Mononuclear cell (primary cell): ENCODE measurements around the gene PRRG3. TPM values are rescaled to one million over a fixed set of nuclear protein-coding genes. Genes with fewer than 3 reads are reported as not detected.

Source experiments
- H3K27me3 ChIP-seq: 2 replicates; pipeline ENCODE4 v1.6.0; 2011; ENCODE audit warnings: low read length, control low read depth; ENCODE audit not compliant: insufficient read depth
- H3K4me1 ChIP-seq: 2 replicates; pipeline ENCODE4 v1.5.1; 2011; ENCODE audit warnings: mild to moderate bottlenecking, low read length, control low read depth; ENCODE audit not compliant: insufficient read depth
- H3K4me3 ChIP-seq: 2 replicates; pipeline ENCODE4 v1.5.1; 2011; ENCODE audit warnings: mild to moderate bottlenecking, low read length, moderate library complexity
- H3K9me3 ChIP-seq: 2 replicates; pipeline ENCODE4 v1.5.1; 2011; ENCODE audit warnings: low read depth, mild to moderate bottlenecking, control low read depth, low read length
- total RNA-seq: library from RNA; depleted of rRNA; stranded (reverse); fragments of >200 nt; gene quantifications from one replicate; pipeline ENCODE4 v1.2.3, GENCODE V29; 2012

The PRRG3 gene
- total RNA-seq, 1 donor, result not detected

- Histone ChIP-seq H3K9me3 (no peaks in the 10 kb centered on the region), H3K4me3 (no peak overlapping the region), H3K4me1 (no peaks in the 10 kb centered on the region), H3K27me3 (no peaks in the 10 kb centered on the region)
Observed at GRCh38 chrX:151746502-151746901, 51.2 kb downstream of the PRRG3 start.

GRCh38 chrX:151750511-151750910, 55.3 kb downstream of the PRRG3 start:
- Histone ChIP-seq H3K4me1 (no peaks in the 10 kb centered on the region), H3K27me3 (no peaks in the 10 kb centered on the region), H3K9me3 (no peaks in the 10 kb centered on the region), H3K4me3 (no peak overlapping the region)

GRCh38 chrX:151752847-151753246, 57.6 kb downstream of the PRRG3 start:
- Histone ChIP-seq H3K4me1 (no peaks in the 10 kb centered on the region), H3K9me3 (no peaks in the 10 kb centered on the region), H3K4me3 (no peak overlapping the region), H3K27me3 (no peaks in the 10 kb centered on the region)

GRCh38 chrX:151753313-151754046, 58.2 kb downstream of the PRRG3 start:
- H3K4me3 ChIP-seq, result no peak overlapping the region
- no peaks in the 10 kb centered on the region for H3K9me3 ChIP-seq
- H3K27me3 ChIP-seq, result no peaks in the 10 kb centered on the region
- no peaks in the 10 kb centered on the region for H3K4me1 ChIP-seq

GRCh38 chrX:151754047-151754429, 58.8 kb downstream of the PRRG3 start:
- Histone ChIP-seq H3K4me3 (no peak overlapping the region), H3K9me3 (no peaks in the 10 kb centered on the region)

GRCh38 chrX:151754641-151755215, 59.5 kb downstream of the PRRG3 start:
- no peak overlapping the region for H3K4me3 ChIP-seq
- no peaks in the 10 kb centered on the region for H3K27me3 ChIP-seq

More at GRCh38 chrX:151754047-151754429, 58.8 kb downstream of the PRRG3 start:
- no peaks in the 10 kb centered on the region for H3K4me1 ChIP-seq
- no peaks in the 10 kb centered on the region for H3K27me3 ChIP-seq

More at GRCh38 chrX:151754641-151755215, 59.5 kb downstream of the PRRG3 start:
- H3K9me3 ChIP-seq, result no peaks in the 10 kb centered on the region
- no peaks in the 10 kb centered on the region for H3K4me1 ChIP-seq

Other genes starting within 250 kb of the PRRG3 start
- not detected for gene PASD1, start 131.8 kb upstream of the PRRG3 start, total RNA-seq
- not detected for gene FATE1, start 20.6 kb downstream of the PRRG3 start, total RNA-seq
- gene CNGA2, start 39.3 kb downstream of the PRRG3 start, total RNA-seq, result not detected
- 0.31 TPM for gene MAGEA4, start 217.4 kb downstream of the PRRG3 start, total RNA-seq